GM12878 (cell line): ENCODE results near the gene SLX4IP. TPM values are rescaled to one million over a fixed set of nuclear protein-coding genes. Genes with fewer than 3 reads are reported as not detected.
A peak's percentile ranks its signal among the peaks of the same experiment; 100 is the strongest.

ENCODE experiments used
- ATAC-seq: fragments of 200-7000 bp; cut with Tn5 transposase; 3 replicates; pipeline ENCODE4 v1.9.1; 2020; ENCODE audit warnings: mild to moderate bottlenecking, moderate library complexity
- BruUV-seq: library from RNA; stranded (reverse); fragments of 400-500 nt; replicated peaks from 2 replicates; lab custom pipeline; 2021; lab: Mats Ljungman, UMichigan
- CTCF ChIA-PET: fragments of 300-600 bp; sonication (Branson Sonifier 250); formaldehyde crosslinking; extraction: SDS; loops from one replicate; lab custom pipeline; 2021; ENCODE audit warnings: inconsistent platforms; lab: Yijun Ruan, JAX
- POLR2A ChIA-PET: fragments of 350-600 bp; formaldehyde crosslinking; extraction: SDS; loops from one replicate; lab custom pipeline; 2021; ENCODE audit warnings: inconsistent platforms; lab: Charles Lee
- RAD21 ChIA-PET: fragments of 300-600 bp; sonication (Branson Sonifier 250); formaldehyde crosslinking; loops from one replicate; lab custom pipeline; 2023; ENCODE audit warnings: antibody characterized with exemption; ENCODE audit not compliant: unreplicated experiment; lab: Charles Lee
- SMC1A ChIA-PET: fragments of 300-600 bp; sonication (Branson Sonifier 250); formaldehyde crosslinking; loops from one replicate; lab custom pipeline; 2023; ENCODE audit not compliant: unreplicated experiment, uncharacterized antibody; lab: Charles Lee
- DNase-seq: peaks from one replicate; pipeline ENCODE4 v3.0.0-alpha.2; 2011; ENCODE audit warnings: low read depth, low spot score
- FAIRE-seq: peaks from 3 replicates; lab custom pipeline; 2011; peaks lifted over from hg19 to GRCh38; lab: Jason Lieb, UNC
- H2AFZ ChIP-seq: 2 replicates; pipeline ENCODE4 v1.6.0; 2011; ENCODE audit warnings: low read depth, low read length, control low read depth; ENCODE audit not compliant: control insufficient read depth
- H3K27ac ChIP-seq: 2 replicates; pipeline ENCODE4 v1.5.1; 2011; ENCODE audit warnings: control low read depth; ENCODE audit not compliant: control insufficient read depth, insufficient read depth
- H3K27me3 ChIP-seq, 2 experiments: replicated peaks in 1 of 2; 2 replicates each; pipeline versions ENCODE4 v1.6.0 to v1.6.1; 2011; ENCODE audit warnings: low read length in 1 of 2; ENCODE audit not compliant: control insufficient read depth in 2 of 2, insufficient read depth in 2 of 2
- H3K36me3 ChIP-seq, 2 experiments: 2 replicates each; pipeline ENCODE4 v1.5.1; 2011; ENCODE audit warnings: low read length in 1 of 2; ENCODE audit not compliant: control insufficient read depth in 2 of 2, insufficient read depth in 2 of 2
- H3K4me1 ChIP-seq: 2 replicates; pipeline ENCODE4 v1.6.1; 2011; ENCODE audit warnings: mild to moderate bottlenecking, low read length, moderate library complexity, mixed read lengths; ENCODE audit not compliant: control insufficient read depth, insufficient read depth
- H3K4me2 ChIP-seq: 2 replicates; pipeline ENCODE4 v1.6.0; 2011; ENCODE audit warnings: control low read depth; ENCODE audit not compliant: control insufficient read depth, insufficient read depth
- H3K4me3 ChIP-seq: fragments of 200-600 bp; sonication (generic); 2 replicates; pipeline ENCODE4 v1.5.1; 2016
- H3K79me2 ChIP-seq: 2 replicates; pipeline ENCODE4 v1.6.0; 2011; ENCODE audit warnings: low read length; ENCODE audit not compliant: control insufficient read depth, insufficient read depth
- H3K9ac ChIP-seq: 2 replicates; pipeline ENCODE4 v1.8.0; 2011; ENCODE audit warnings: low read length, control low read depth, mixed read lengths; ENCODE audit not compliant: control insufficient read depth, insufficient read depth
- H3K9me3 ChIP-seq: replicated peaks from 3 replicates; pipeline ENCODE4 v1.5.1; 2011; ENCODE audit warnings: mild to moderate bottlenecking, low read length; ENCODE audit not compliant: control insufficient read depth, insufficient read depth
- H4K20me1 ChIP-seq: 2 replicates; pipeline ENCODE4 v1.6.0; 2011; ENCODE audit not compliant: control insufficient read depth, insufficient read depth
- CHD2 ChIP-seq: IDR thresholded peaks from 2 replicates; pipeline ENCODE4 v1.6.1; 2011; ENCODE audit warnings: low read depth, low read length, improper control_type of control experiment, borderline replicate concordance
- EED ChIP-seq: sonication (generic); IDR thresholded peaks from 2 replicates; pipeline ENCODE4 v1.6.1; 2016; ENCODE audit warnings: antibody characterized with exemption, low read depth
- EGR1 ChIP-seq, 2 experiments: IDR thresholded peaks; 1 replicate in 1 of 2; 2 replicates in 1 of 2; pipeline ENCODE4 v1.6.1; 2011 to 2012; ENCODE audit warnings: low read depth in 2 of 2, low read length in 2 of 2, borderline replicate concordance in 1 of 2, mild to moderate bottlenecking in 1 of 2, moderate library complexity in 1 of 2
- IRF4 ChIP-seq: IDR thresholded peaks from 2 replicates; pipeline ENCODE4 v1.6.1; 2011; ENCODE audit warnings: low read depth, low read length
- MEF2A ChIP-seq: IDR thresholded peaks from 2 replicates; pipeline ENCODE4 v1.6.1; 2011; ENCODE audit warnings: low read depth, mild to moderate bottlenecking, low read length, moderate library complexity; ENCODE audit not compliant: insufficient read depth
- NFIC ChIP-seq: IDR thresholded peaks from 2 replicates; pipeline ENCODE4 v1.6.1; 2012; ENCODE audit warnings: low read depth, mild to moderate bottlenecking, inconsistent platforms, low read length, moderate library complexity
- NFYB ChIP-seq: IDR thresholded peaks from 2 replicates; pipeline ENCODE4 v1.6.1; 2011; ENCODE audit warnings: low read depth, mild to moderate bottlenecking, low read length, improper control_type of control experiment, moderate library complexity; ENCODE audit not compliant: insufficient read depth
- PAX5 ChIP-seq: IDR thresholded peaks from 2 replicates; pipeline ENCODE4 v1.6.1; 2011; ENCODE audit warnings: low read depth, low read length, borderline replicate concordance
- RAD21 ChIP-seq: IDR thresholded peaks from 2 replicates; pipeline ENCODE4 v1.6.1; 2011; ENCODE audit warnings: mild to moderate bottlenecking, low read depth, low read length, moderate library complexity; ENCODE audit not compliant: insufficient read depth
- WGBS: methylation state at CpG from one replicate; pipeline ENCODE4 v1.1.6; 2016; ENCODE audit warnings: low lambda C conversion rate; ENCODE audit not compliant: insufficient replicate concordance, insufficient coverage; ENCODE audit errors: missing lambda C conversion rate; 5-methylcytosine and 5-hydroxymethylcytosine counted together
- in situ Hi-C: fragments of 300-500 bp; cut with MboI; formaldehyde crosslinking; loops from 9 replicates; pipeline ENCODE4 v1.14.3; 2018; ENCODE audit warnings: mixed read lengths
- intact Hi-C: fragments of 100-400 bp; cut with micrococcal nuclease; formaldehyde crosslinking; loops from one replicate; pipeline ENCODE4 v1.14.2; 2022; ENCODE audit not compliant: unreplicated experiment
- polyA plus RNA-seq, 11 experiments: library from polyadenylated mRNA; depleted of rRNA in 4 of 11; unstranded in 6 of 11; stranded (reverse) in 5 of 11; fragments of >200 nt; fragmentation: Nextera tagmentation in 4 of 11; fragmentation: Illumina TruSeq in 1 of 11; extraction: Ambion mirVana in 4 of 11; extraction: Trizol in 1 of 11; gene quantifications; 1 replicate in 1 of 11; 2 replicates in 10 of 11; pipeline versions ENCODE4 v1.2.1 to v1.2.3, GENCODE V29; 2011 to 2016; ENCODE audit warnings: inconsistent platforms in 2 of 11, missing spikeins in 2 of 11, low read depth in 1 of 11
- total RNA-seq, 4 experiments: library from RNA; depleted of rRNA in 3 of 4; stranded (reverse); fragments of >200 nt in 3 of 4; fragmentation: Illumina TruSeq in 1 of 4; extraction: Trizol in 1 of 4; gene quantifications; 2 replicates each; pipeline versions ENCODE4 v1.2.1 to v1.2.3, GENCODE V29; 2013 to 2021

Gene SLX4IP
- total and polyA plus RNA-seq, 10 of the 15 experiments (the other 5 are each of a cell fraction or from before 2014, with no cell fraction given) = 2.2 to 11.0 (median 6.3) TPM

DNA sequence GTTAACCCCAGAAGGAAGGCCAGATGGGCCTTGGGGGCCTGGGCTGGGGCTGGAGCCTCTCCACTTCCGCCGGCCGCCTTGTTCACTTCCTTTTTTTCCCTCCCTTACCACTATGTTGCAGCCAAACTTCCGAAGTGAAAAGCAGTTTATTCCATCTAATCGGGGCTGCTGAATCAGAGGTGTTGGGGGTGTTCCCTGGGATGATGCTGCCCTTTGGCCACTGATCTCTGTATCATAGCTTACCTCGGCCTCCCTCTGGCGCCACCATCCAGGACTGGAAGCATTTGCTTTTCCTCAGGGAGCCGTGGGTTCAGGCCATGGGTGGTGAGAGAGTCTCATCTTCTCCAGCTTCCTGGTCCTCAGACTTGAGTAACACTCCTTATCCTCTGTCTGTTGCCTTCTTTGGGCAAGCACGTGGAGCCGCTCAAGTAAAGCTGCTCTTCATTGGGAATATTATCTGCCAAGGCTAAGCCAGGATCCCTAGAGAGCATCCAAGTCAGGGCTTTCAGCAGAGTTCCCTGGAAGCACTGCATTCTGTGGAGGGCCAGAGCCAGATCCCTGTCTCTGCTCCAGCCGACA, 39.6 kb downstream of the SLX4IP start:
- peaks cover 37% of the 10 kb centered on the region for H3K4me1 ChIP-seq
- FAIRE-seq = no peak
- intact Hi-C loops = loop anchor here (5.0 to 10.0 kb wide), 5 partner anchors 60 to 1068 kb away; partner anchors contain the start of gene JAG1
- H3K27ac ChIP-seq = no peak overlapping the region
- no peak for DNase-seq
- ATAC-seq = no peak
- ChIA-PET RAD21 (interaction anchor here (1.0 to 7.4 kb wide), 11 partner anchors 22 to 938 kb away, joined by 3 to 77 read pairs (median 13); partner anchors contain the start of genes MKKS and SLX4IP), SMC1A (interaction anchor here (0.6 to 6.8 kb wide), 24 partner anchors 8 to 1069 kb away, joined by 3 to 76 read pairs (median 9); partner anchors contain the start of genes MKKS and SLX4IP), CTCF (interaction anchor here (0.6 to 6.7 kb wide), 17 partner anchors 10 to 1069 kb away, joined by 3 to 57 read pairs (median 9); partner anchors contain the start of genes MKKS and SLX4IP), POLR2A (interaction anchor here (1.0 to 6.3 kb wide), 2 partner anchors 22 to 38 kb away, joined by 7 to 53 read pairs; partner anchors contain the start of genes MKKS and SLX4IP)
- no peak overlapping the region for H3K9ac ChIP-seq
- H2AFZ ChIP-seq = no peak overlapping the region
- 87% methylated on average over 11 of the region's 11 CpGs for WGBS
- no peaks in the 10 kb centered on the region for H4K20me1 ChIP-seq
- TF ChIP-seq EED (0 out of 2 replicates have a peak, but pooled peaks have one; percentile 16), MEF2A (no peak)
- peaks cover 11% of the 10 kb centered on the region for H3K79me2 ChIP-seq
- H3K4me2 ChIP-seq = no peak overlapping the region
- H3K36me3 ChIP-seq = peaks cover 0 to 3% of the 10 kb centered on the region in 2 experiments; a peak in 1 of 4 replicates
- H3K9me3 ChIP-seq = no peaks in the 10 kb centered on the region; the same call in 2 of the 3 replicates
- no TSS peak for BruUV-seq
- H3K4me3 ChIP-seq = no peak overlapping the region
- in situ Hi-C loops = no loop called here
- no peaks in the 10 kb centered on the region for H3K27me3 ChIP-seq

DNA sequence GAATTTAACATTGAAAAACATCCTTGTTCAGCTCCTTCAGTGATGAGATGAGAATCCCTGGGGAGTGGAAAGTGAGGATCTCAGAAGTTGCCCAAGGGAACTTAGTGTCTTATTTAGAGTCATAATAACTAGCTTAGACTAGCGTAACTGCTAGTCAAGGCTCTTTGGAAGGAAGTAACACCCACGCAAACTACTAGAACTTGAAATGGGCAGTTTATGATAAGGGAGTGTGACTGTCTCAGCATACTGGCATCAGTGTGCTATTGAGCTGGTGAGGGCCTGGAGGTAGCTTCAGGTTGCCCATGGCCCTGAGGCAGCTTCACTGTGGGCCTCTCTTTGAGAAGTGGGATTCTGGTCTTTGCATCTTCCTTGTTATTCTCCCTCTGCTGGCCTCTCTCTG, 40.1 kb downstream of the SLX4IP start:
- SMC1A ChIA-PET = interaction anchor here (0.7 to 6.8 kb wide), 25 partner anchors 9 to 1067 kb away, joined by 3 to 76 read pairs (median 7); partner anchors contain the start of genes MKKS and SLX4IP
- Histone ChIP-seq H3K9me3 (no peaks in the 10 kb centered on the region; the same call in 2 of the 3 replicates), H3K36me3 (peaks cover 0 to 3% of the 10 kb centered on the region in 2 experiments; a peak in 1 of 4 replicates), H2AFZ (no peak overlapping the region), H4K20me1 (no peaks in the 10 kb centered on the region), H3K27me3 (no peaks in the 10 kb centered on the region), H3K9ac (no peak overlapping the region), H3K4me2 (no peak overlapping the region), H3K4me1 (peaks cover 37% of the 10 kb centered on the region), H3K4me3 (no peak overlapping the region), H3K27ac (peak overlapping the region; percentile 42), H3K79me2 (peaks cover 9% of the 10 kb centered on the region)
- WGBS = 95% methylated on average over 2 of the region's 2 CpGs
- POLR2A ChIA-PET = interaction anchor here (1.0 to 6.3 kb wide), 3 partner anchors 22 to 45 kb away, joined by 5 to 53 read pairs (median 7); partner anchors contain the start of genes MKKS and SLX4IP
- TF ChIP-seq IRF4 = no peak
- peak in 1 of 2 experiments; percentile 54; a peak in 1 of 3 replicates for TF ChIP-seq EGR1 (IDR thresholded peaks at IDR 0.05; ENCODE audit: borderline replicate concordance in 1 of 2, low read depth in 2 of 2, low read length in 2 of 2)
- TF ChIP-seq NFIC = no peak
- no peak for TF ChIP-seq NFYB
- no peak for TF ChIP-seq RAD21
- no peak for TF ChIP-seq PAX5
- no peak for TF ChIP-seq CHD2
- DNase-seq (no peak), ATAC-seq (peak; percentile 21; the same call in 2 of the 3 replicates), FAIRE-seq (no peak)
- CTCF ChIA-PET = interaction anchor here (0.6 to 6.7 kb wide), 22 partner anchors 9 to 1068 kb away, joined by 3 to 57 read pairs (median 6); partner anchors contain the start of genes MKKS and SLX4IP
- intact Hi-C loops (loop anchor here (5.0 to 10.0 kb wide), 5 partner anchors 60 to 1067 kb away; partner anchors contain the start of gene JAG1), in situ Hi-C loops (no loop called here)
- BruUV-seq = no TSS peak
- RAD21 ChIA-PET = interaction anchor here (1.0 to 7.4 kb wide), 13 partner anchors 15 to 1068 kb away, joined by 3 to 77 read pairs (median 9); partner anchors contain the start of genes MKKS and SLX4IP
